Activated effector memory CD4-positive, alpha-beta T cell treated with Interleukin-2 at 50 U/mL for 16 hours (primary cell): ENCODE measurements around the gene EVC2.

Experiments used
- DNase-seq: peaks from one replicate; pipeline ENCODE4 v3.0.0-alpha.2; 2020

The EVC2 gene

GRCh38 chr4:5708449-5709206, at the start of gene EVC2:
Gene EVC2 (minus strand): TSS chr4:5708559. CDS start chr4:5708513, 46 bp downstream.
- peak; percentile 17 for DNase-seq

DNA sequence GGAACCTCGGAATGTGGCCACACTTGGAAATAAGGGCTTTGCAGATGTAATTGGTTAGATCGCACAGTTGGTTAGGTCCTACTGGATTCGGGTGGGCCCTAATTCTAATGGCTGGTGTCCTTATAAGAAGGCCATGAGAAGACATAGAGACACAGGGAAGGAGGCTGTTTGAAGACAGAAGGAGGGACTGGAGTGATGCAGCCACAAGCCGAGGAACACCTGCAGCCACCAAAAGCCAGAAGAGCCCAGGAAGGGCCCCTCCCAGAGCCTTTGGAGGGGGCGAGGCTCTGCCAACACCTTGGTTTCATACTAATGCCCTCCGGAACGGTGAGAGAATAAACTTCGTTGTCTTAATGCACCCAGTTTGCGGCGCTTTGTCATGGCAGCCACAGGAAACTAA, 49.6 kb upstream of the EVC2 start:
- no peak for DNase-seq

- no peak for DNase-seq
These were observed 49.2 kb upstream of the EVC2 start for GRCh38 chr4:5757536-5757935.

- DNase-seq: no peak
These were observed 48.7 kb upstream of the EVC2 start for GRCh38 chr4:5757091-5757490.

GRCh38 chr4:5756271-5756670, 47.9 kb upstream of the EVC2 start:
- no peak for DNase-seq

GRCh38 chr4:5755679-5756078, 47.3 kb upstream of the EVC2 start:
- DNase-seq: no peak

DNA sequence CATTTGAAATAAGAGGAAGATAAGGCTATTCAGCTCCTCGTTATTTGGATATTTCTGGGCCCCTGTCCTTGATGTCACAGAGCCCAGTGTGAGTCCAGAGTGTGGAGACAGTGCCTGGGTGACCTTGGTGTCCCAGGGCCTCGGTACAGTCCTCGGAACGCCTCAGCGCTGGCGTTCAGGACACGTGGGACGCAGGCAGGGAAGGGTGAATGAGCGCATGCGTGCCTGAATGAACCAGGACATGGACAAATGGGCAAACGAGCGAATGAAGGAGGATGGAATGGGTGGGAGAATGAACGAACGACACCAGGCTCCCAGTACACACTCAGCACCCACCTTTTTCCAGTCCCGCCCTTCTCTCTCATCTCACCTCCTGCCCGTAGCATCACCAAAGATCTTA, 46.8 kb upstream of the EVC2 start:
- DNase-seq: no peak

DNA sequence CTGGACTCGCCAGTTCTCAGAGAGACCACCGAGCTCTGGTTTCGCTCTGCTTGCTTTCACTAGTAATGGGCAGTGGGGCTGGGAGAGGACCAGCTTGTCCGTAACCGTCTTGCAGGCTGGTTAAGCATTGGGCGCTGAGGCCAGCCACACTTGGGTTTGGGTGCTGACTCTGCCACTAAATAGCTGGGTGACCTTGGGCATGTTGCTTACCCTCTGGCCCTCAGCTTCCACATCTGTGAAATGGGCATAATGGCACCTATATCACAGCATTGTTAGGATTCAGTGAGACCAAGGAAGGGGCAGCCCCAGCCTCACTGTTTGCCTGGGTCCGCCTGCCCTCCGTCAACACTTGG, 46.1 kb upstream of the EVC2 start:
- DNase-seq: no peak

DNA sequence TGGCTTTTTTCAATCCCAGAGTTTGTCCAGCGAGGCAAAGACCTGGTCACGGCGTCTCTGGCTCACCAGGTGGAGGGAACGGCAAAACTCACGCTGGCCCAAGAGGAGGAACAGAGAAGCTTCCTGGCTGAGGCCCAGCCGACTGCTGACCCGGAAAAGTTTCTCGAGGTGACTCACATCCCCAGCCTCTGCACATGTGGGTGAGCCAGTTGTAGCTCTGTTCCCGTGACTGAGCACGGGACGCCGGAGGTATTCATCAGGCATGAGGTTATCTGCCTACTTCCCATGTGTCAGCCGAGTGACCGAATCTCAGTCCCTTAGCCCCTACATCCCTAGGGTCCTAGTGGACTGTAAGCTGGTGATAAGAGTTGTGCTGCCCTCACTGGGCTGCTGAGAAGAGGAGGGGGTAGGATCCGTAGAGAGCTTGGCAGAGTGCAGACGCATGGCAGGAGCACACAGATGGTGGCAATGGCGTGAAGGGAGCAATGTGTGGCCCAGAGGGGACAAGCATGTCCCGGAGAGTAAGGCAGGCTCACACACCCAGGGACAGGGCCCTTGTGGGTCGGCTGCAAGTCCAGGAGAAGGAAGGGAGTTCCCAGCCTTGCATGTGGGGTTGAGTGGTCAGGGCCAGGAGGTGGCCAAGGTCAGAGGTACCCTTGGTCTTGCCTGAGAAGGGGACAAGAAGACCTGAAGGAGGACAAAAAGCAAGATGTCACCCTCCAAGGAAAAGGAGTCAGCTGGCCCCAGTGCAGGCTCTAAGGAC, 45.6 kb upstream of the EVC2 start:
- no peak for DNase-seq

GRCh38 chr4:5753366-5753765, 45.0 kb upstream of the EVC2 start:
- DNase-seq: no peak

DNA sequence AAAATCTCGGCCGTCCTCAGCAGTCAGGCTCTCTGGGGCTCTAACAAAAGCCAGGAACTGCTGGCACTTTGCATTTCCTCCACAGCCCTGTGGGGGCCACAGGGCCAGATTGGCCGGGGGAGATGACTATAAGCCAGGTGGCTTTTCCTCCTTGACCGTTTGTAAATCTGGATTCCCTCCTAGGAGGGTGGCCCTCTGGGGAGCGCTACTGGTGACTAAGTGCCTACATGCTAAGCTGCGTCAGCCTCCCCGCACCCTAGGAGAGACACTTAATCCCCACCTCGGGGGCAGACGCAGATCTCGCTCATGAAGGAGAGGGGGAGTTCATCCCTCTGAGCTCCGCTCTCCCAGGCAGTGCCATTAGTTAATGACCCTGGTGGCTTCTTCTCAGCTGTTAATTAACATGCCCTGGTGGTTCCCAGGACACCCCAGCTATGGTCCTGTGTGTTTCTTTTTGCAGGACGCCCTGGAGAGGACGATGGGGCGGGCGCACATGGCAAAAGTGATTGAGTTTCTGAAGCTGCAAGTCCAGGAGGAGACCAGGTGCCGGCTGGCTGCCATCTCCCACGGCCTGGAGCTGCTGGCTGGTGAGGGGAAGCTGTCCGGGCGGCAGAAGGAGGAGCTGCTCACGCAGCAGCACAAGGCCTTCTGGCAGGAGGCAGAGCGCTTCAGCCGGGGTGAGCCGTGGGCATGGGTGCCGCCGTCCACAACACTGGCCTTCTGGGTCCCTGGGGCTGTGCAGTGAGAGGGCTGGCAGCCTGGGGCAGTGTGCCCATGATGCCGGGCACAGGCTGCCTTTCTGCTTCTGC, 44.2 kb upstream of the EVC2 start:
- DNase-seq: no peak

- DNase-seq: no peak
These were observed 43.5 kb upstream of the EVC2 start for GRCh38 chr4:5751666-5752375.

DNA sequence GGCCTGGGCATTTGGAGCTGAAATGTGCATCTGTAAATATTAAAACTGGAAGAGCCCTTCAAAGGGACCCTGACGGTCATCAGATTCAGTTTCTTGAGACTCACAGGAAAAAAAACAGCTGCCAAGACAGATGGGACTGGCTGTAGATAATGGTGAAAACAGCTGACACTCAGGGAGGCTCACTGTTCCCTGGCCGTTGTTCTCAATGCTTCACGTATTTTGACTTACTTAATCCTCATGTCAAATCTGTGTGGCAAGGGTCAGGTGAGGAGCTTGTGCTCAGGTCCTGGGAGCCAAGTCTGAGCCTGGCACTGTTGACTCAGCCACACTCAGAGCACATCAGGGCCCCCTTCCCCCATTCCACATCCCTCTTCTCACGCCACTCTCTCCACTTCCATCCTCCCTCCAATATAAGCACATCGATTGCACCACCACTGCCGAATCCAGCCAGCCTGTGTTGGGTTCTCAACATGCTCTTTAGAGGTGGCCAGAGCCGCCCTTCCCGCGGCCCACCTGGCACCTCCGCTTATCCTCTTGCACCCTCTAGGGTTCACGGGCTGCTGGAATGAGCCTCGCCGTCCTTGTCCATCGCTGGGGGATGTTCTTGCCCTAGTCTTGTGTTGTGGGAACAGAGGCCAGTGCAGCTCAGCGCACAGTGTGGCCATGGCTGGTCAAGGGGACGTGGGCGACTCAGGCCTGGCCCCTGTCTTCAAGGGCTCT, 42.7 kb upstream of the EVC2 start:
- no peak for DNase-seq

DNA sequence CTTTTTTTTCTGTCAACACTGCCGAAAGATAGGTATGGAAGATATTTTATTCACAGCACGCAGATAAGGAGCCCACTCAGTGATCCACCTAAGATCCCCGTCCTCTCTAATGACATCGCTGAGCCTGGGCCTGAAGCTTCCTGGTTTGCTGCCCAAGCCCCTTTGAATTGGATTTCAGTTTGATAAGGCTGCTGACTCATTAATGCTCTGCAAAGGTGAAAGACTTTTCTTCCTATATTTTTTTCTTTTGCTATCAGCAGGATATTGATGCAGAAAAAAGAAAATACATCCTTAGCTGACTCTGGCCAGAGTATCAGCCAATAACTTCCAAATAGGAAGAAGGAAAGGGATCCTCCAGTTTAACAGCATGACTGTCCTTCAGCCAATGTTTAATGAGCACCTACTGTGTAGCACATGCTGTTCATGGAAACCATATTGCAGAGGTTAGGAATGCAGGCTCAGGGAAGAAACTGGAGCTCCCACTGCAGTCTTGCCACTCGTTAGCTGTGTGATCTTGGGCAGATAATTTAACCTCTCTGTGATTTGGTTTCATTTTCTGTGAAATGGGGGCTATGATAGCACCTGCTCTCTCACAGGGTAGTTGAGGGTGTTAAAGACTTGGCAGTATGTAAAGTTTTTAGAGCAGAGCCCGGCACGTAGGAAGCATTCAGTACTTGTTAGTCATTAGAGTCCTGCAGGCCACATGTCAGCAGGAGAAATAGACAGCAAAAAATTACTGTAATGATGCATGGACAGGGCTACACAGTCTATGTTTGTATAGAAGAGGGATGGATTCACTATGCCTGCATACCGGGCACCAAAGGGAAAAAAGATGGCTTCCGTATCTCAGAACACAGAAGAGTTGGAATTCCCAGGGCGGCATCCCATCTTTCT, 41.9 kb upstream of the EVC2 start:
- DNase-seq: no peak

DNA sequence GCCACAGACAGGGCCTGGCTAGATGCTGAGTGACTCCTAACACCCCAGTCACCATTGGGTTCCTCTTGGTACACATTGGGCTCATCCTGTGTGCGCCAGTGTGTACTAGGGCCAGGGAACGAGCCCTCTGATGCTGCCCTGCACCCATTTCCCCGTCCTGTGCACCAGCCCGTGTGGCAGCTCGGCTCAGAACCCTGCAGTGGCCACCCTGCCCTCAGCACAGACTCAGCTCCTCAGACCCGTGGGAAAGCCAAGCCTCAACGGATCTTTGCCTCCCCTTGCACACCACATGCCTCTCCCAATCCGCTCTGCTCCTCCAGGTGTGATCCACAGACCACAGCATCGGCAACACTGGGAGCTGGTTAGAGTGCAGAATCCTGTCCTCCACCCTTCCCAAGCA, 41.2 kb upstream of the EVC2 start:
- no peak for DNase-seq

DNA sequence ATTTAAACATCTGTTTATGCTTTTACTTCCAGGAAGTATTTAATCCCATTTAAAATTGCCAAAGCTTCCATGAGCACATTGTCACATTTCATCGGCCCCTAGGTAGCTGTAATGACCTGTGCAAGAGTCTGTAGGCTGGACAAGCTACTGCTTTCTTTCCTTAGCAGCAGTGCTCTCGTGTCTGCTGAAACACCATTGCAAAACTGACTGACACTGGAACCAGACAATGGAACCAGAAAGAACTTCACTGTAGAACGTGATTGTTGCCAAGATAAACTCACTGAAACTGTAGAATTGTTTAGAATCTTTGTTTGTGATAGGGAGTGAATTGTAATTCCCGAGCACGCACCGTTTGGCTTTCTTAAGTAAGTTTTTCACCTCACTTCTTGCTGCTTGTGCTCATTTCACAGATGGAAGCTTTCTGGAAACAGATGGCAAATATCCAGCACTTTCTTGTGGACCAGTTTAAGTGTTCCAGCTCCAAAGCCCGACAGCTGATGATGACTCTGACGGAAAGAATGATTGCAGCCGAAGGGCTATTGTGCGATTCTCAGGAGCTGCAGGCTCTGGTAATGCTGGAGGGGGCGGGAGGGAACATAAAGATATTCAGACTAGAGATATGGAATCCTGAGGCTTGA, 39.5 kb upstream of the EVC2 start:
- no peak for DNase-seq

GRCh38 chr4:5746829-5747737, 38.7 kb upstream of the EVC2 start:
- no peak for DNase-seq

DNA sequence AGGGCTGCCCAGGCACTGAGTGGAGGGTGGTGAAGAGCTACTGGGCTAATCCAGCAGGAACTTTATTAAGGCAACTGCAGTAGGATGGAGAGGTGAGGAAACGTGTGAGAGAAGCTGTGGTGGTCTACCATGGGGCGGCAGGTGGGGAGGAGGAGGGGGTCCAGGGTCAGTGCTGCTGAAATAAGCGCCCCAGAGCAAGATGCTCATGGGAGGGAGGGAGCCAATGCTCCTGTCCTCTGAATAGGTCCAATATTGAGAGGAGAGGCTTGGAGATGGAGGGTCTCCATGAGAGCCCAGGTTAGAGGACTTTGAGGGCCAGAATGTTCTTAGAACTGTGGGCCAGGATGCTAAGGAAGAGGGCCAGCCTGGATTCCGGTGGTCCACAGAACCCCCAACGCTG, 37.9 kb upstream of the EVC2 start:
- no peak for DNase-seq

- no peak for DNase-seq
These were observed 34.6 kb upstream of the EVC2 start for GRCh38 chr4:5742968-5743367.

- DNase-seq: no peak
These were observed 34.0 kb upstream of the EVC2 start for GRCh38 chr4:5742388-5742787.
